Measurements from ENCODE around the gene UBA1. TPM values are rescaled to one million over a fixed set of nuclear protein-coding genes. Genes with fewer than 3 reads are reported as not detected.

Gene UBA1
- total and polyA plus RNA-seq, 4 experiments from 2014 or later: 129 to 167 (median 142) TPM

GRCh38 chrX:47230136-47230868, 36.7 kb downstream of the UBA1 start:
- ChIA-PET POLR2A (ENCODE audit: partially characterized antibody) (interaction anchor here (3.8 kb wide), 1 partner anchor 11 kb away, joined by 85 read pairs; the partner anchor contains the start of gene CDK16), CTCF (ENCODE audit: partially characterized antibody) (interaction anchor here (1.4 kb wide), 1 partner anchor 10 kb away, joined by 3 read pairs; no protein-coding TSS in a partner anchor)
- no peaks in the 10 kb centered on the region for H3K27me3 Mint-ChIP-seq
- no peak for DNase-seq
- no peaks in the 10 kb centered on the region for H3K27me3 ChIP-seq (ENCODE audit: insufficient read depth, low read length)
- no peak overlapping the region for H3K27ac ChIP-seq (ENCODE audit: low read depth, low read length)
- peaks cover 32 to 35% of the 10 kb centered on the region in 2 donors for H3K36me3 Mint-ChIP-seq
- peaks cover 16% of the 10 kb centered on the region for H3K36me3 ChIP-seq (ENCODE audit: insufficient read depth, low read length)
- no peak overlapping the region for H3K4me3 ChIP-seq (ENCODE audit: low read length in 2 of 2)
- intact Hi-C loops (cut with micrococcal nuclease): loop anchor here (5.0 kb wide), 2 partner anchors 137 to 427 kb away; partner anchors contain the start of gene UXT
- peak overlapping the region in 5 of 7 donors; percentile 14 to 53 (median 38) for H3K27ac Mint-ChIP-seq
- H3K9me3 ChIP-seq (ENCODE audit: control insufficient read depth in 1 of 2, low read length in 2 of 2): no peaks in the 10 kb centered on the region
- H3K4me1 ChIP-seq (ENCODE audit: insufficient read depth, low read length): peaks cover 19% of the 10 kb centered on the region
- H3K4me1 Mint-ChIP-seq: peaks cover 3 to 24% (median 15%) of the 10 kb centered on the region in 4 donors
- H3K4me3 Mint-ChIP-seq: peak overlapping the region in 2 of 8 donors; percentile 1 to 9
- peaks cover 0 to 2% (median 0%) of the 10 kb centered on the region in 8 donors for H3K9me3 Mint-ChIP-seq

GRCh38 chrX:47231167-47231566, 37.5 kb downstream of the UBA1 start:
- CTCF ChIA-PET (ENCODE audit: partially characterized antibody): interaction anchor here (1.4 kb wide), 1 partner anchor 11 kb away, joined by 3 read pairs; no protein-coding TSS in a partner anchor

DNA sequence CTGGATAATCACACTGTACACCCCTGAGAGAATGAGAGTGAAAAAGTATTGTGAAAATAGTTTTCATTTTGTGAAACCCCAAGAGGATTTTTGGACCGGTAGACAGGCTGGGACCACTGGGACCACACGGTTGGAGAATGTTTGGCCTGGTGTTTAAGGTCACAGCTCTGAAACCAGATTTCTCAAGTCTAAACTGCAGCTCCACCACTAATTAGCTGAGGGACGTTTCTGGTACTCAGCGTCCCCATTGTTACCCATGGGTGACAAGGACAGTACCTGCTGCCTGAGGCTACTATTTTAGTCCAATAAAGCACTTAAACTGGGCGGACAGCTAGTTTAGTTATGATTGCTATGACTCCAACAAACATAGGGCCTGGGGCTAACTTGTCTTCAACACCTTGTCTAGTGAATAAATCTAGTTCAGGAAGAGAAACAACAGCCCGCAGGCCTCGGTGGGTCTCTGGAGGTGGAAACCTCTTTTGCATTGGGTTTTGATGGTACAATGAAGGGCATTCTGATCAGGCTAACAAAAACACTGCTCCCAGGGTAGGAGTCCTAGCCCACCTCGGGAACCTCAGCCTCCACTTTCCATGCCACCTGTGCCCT, 38.7 kb downstream of the UBA1 start:
- Histone ChIP-seq H3K9me3 (ENCODE audit: control insufficient read depth in 1 of 2, low read length in 2 of 2) (no peaks in the 10 kb centered on the region), H3K4me1 (ENCODE audit: insufficient read depth, low read length) (peaks cover 31% of the 10 kb centered on the region), H3K27me3 (ENCODE audit: insufficient read depth, low read length) (no peaks in the 10 kb centered on the region), H3K4me3 (ENCODE audit: low read length in 2 of 2) (peak overlapping the region in 1 of 2 donors; percentile 60), H3K27ac (ENCODE audit: low read depth, low read length) (peak overlapping the region; percentile 97), H3K36me3 (ENCODE audit: insufficient read depth, low read length) (no peaks in the 10 kb centered on the region)
- no peak for DNase-seq
- peak overlapping the region; percentile 86 to 96 (median 91) for H3K4me3 Mint-ChIP-seq
- peaks cover 18 to 21% of the 10 kb centered on the region in 2 donors for H3K36me3 Mint-ChIP-seq
- ChIA-PET CTCF (ENCODE audit: partially characterized antibody) (interaction anchor here (1.1 to 1.9 kb wide), 2 partner anchors 152 to 291 kb away, joined by 3 to 8 read pairs; no protein-coding TSS in a partner anchor), POLR2A (ENCODE audit: partially characterized antibody) (interaction anchor here (1.0 to 3.8 kb wide), 9 partner anchors 13 to 395 kb away, joined by 3 to 85 read pairs (median 8); partner anchors contain the start of genes CDK16, NDUFB11, RBM10 and RP2)
- intact Hi-C loops (cut with micrococcal nuclease): loop anchor here (2.0 to 5.0 kb wide), 3 partner anchors 135 to 425 kb away; partner anchors contain the start of genes UXT and ZNF41
- H3K4me1 Mint-ChIP-seq: peaks cover 11 to 34% (median 24%) of the 10 kb centered on the region in 4 donors
- peaks cover 0 to 2% (median 0%) of the 10 kb centered on the region in 8 donors for H3K9me3 Mint-ChIP-seq
- peak overlapping the region; percentile 93 to 100 (median 98) for H3K27ac Mint-ChIP-seq
- H3K27me3 Mint-ChIP-seq: no peaks in the 10 kb centered on the region

More at GRCh38 chrX:47231167-47231566, 37.5 kb downstream of the UBA1 start:
- Mint-ChIP-seq H3K27me3 (no peaks in the 10 kb centered on the region), H3K4me1 (peaks cover 11 to 33% (median 22%) of the 10 kb centered on the region in 4 donors), H3K27ac (peak overlapping the region; percentile 32 to 99 (median 93)), H3K36me3 (peaks cover 28 to 29% of the 10 kb centered on the region in 2 donors), H3K4me3 (peak overlapping the region in 3 of 8 donors; percentile 7 to 26 (median 14)), H3K9me3 (peaks cover 0 to 2% (median 0%) of the 10 kb centered on the region in 8 donors)
- POLR2A ChIA-PET (ENCODE audit: partially characterized antibody): interaction anchor here (3.8 kb wide), 1 partner anchor 12 kb away, joined by 85 read pairs; the partner anchor contains the start of gene CDK16
- DNase-seq: no peak
- Histone ChIP-seq H3K27ac (ENCODE audit: low read depth, low read length) (no peak overlapping the region), H3K27me3 (ENCODE audit: insufficient read depth, low read length) (no peaks in the 10 kb centered on the region), H3K36me3 (ENCODE audit: insufficient read depth, low read length) (peaks cover 7% of the 10 kb centered on the region), H3K4me1 (ENCODE audit: insufficient read depth, low read length) (peaks cover 27% of the 10 kb centered on the region), H3K9me3 (ENCODE audit: control insufficient read depth in 1 of 2, low read length in 2 of 2) (no peaks in the 10 kb centered on the region), H3K4me3 (ENCODE audit: low read length in 2 of 2) (no peak overlapping the region)
- intact Hi-C loops (cut with micrococcal nuclease): loop anchor here (5.0 kb wide), 2 partner anchors 136 to 426 kb away; partner anchors contain the start of gene UXT

DNA sequence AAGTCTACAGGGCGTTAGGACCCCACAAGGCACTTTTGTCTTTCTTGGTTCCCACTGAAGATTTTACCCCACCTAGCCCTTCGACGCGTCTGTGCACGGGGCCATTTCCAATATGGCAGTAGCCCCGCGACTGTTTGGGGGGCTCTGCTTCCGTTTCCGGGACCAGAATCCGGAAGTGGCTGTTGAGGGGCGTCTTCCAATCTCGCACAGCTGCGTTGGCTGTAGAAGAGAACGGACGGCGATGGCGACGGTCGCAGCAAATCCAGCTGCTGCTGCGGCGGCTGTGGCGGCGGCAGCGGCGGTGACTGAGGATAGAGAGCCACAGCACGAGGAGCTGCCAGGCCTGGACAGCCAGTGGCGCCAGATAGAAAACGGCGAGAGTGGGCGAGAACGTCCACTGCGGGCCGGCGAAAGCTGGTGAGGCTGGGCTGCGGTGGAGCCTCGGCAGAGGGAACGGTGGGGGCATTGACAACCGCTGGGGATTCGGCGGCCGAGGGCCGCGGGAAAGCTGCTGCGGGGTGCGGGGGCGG, 39.2 kb downstream of the UBA1 start, which contains the start of gene USP11:
Gene USP11 (plus strand): TSS at position 207 of the 530 bp plus-strand sequence. CDS start 35 bp downstream, at position 242.
- Histone ChIP-seq H3K4me1 (ENCODE audit: insufficient read depth, low read length) (peaks cover 31% of the 10 kb centered on the region), H3K9me3 (ENCODE audit: control insufficient read depth in 1 of 2, low read length in 2 of 2) (no peaks in the 10 kb centered on the region), H3K27me3 (ENCODE audit: insufficient read depth, low read length) (no peaks in the 10 kb centered on the region), H3K4me3 (ENCODE audit: low read length in 2 of 2) (peak within 1 kb of the TSS in 1 of 2 donors; percentile 60), H3K27ac (ENCODE audit: low read depth, low read length) (peak within 1 kb of the TSS; percentile 97), H3K36me3 (ENCODE audit: insufficient read depth, low read length) (no peaks in the 10 kb centered on the region)
- H3K27me3 Mint-ChIP-seq: no peaks in the 10 kb centered on the region
- DNase-seq: no peak
- H3K36me3 Mint-ChIP-seq: peaks cover 13 to 19% of the 10 kb centered on the region in 2 donors
- ChIA-PET CTCF (ENCODE audit: partially characterized antibody) (interaction anchor here (1.1 to 1.9 kb wide), 2 partner anchors 151 to 291 kb away, joined by 3 to 8 read pairs; no protein-coding TSS in a partner anchor), POLR2A (ENCODE audit: partially characterized antibody) (interaction anchor here (1.0 to 3.8 kb wide), 12 partner anchors 14 to 396 kb away, joined by 3 to 85 read pairs (median 6); partner anchors contain the start of genes CDK16, NDUFB11, RBM10 and RP2)
- peaks cover 11 to 34% (median 25%) of the 10 kb centered on the region in 4 donors for H3K4me1 Mint-ChIP-seq
- H3K27ac Mint-ChIP-seq: peak within 1 kb of the TSS; percentile 93 to 100 (median 98)
- intact Hi-C loops (cut with micrococcal nuclease): loop anchor here (1.0 to 5.0 kb wide), 6 partner anchors 15 to 424 kb away; partner anchors contain the start of genes CDK16, RBM10, UBA1 and UXT
- peaks cover 0 to 2% (median 0%) of the 10 kb centered on the region in 8 donors for H3K9me3 Mint-ChIP-seq
- peak within 1 kb of the TSS; percentile 86 to 96 (median 91) for H3K4me3 Mint-ChIP-seq

DNA sequence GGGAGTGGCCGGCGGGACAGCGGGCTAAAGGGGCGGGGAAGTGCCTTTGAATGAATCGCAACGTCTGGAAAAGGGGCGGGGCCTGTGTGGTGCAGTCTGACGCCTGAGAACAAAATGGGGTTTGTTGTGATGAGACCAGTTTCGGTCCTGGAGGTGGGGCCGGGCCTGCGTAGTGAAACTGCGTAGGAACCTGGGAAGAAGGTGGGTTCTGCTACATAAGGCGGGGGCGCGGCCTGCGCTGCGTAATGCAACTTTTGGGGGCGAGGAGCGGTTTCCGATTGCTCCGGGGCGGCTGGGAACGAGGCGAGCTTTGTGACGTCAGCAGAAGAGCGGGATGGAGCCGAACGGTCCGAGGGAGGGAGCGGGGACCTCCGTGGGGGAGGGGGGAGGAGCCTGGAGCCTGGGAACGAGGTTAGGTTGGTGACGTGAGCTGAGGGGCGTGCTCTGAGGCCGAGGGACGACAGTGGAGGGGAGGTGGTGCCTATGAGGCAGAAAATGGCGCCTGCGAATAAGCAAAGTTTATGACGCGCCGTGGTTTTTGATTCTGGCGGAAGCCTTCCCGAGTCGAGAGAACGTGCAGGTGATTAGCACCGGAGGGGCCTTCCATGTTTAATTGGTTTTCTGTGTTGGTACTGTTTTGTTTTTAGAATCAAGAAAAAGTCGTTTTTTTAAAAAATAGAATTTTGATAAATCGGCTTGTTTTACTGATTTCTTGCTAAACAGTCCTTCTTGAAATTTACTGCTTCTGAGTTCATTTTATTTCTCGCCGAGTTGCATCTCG, 39.9 kb downstream of the UBA1 start:
- H3K4me3 Mint-ChIP-seq: peak overlapping the region; percentile 86 to 96 (median 91)
- H3K27ac ChIP-seq (ENCODE audit: low read depth, low read length): peak overlapping the region; percentile 97
- peak overlapping the region; percentile 93 to 100 (median 98) for H3K27ac Mint-ChIP-seq
- peaks cover 31% of the 10 kb centered on the region for H3K4me1 ChIP-seq (ENCODE audit: insufficient read depth, low read length)
- intact Hi-C loops (cut with micrococcal nuclease): loop anchor here (1.0 to 5.0 kb wide), 6 partner anchors 15 to 424 kb away; partner anchors contain the start of genes CDK16, RBM10, UBA1 and UXT
- peak overlapping the region in 1 of 2 donors; percentile 60 for H3K4me3 ChIP-seq (ENCODE audit: low read length in 2 of 2)
- H3K9me3 Mint-ChIP-seq: peaks cover 0 to 2% (median 0%) of the 10 kb centered on the region in 8 donors
- DNase-seq: peak; percentile 95 to 98 (median 96)
- H3K27me3 ChIP-seq (ENCODE audit: insufficient read depth, low read length): no peaks in the 10 kb centered on the region
- peaks cover 11 to 34% (median 25%) of the 10 kb centered on the region in 4 donors for H3K4me1 Mint-ChIP-seq
- ChIA-PET CTCF (ENCODE audit: partially characterized antibody) (interaction anchor here (1.9 kb wide), 1 partner anchor 151 kb away, joined by 8 read pairs; no protein-coding TSS in a partner anchor), POLR2A (ENCODE audit: partially characterized antibody) (interaction anchor here (1.0 to 3.8 kb wide), 12 partner anchors 14 to 396 kb away, joined by 3 to 85 read pairs (median 6); partner anchors contain the start of genes CDK16, NDUFB11, RBM10 and RP2)
- no peaks in the 10 kb centered on the region for H3K9me3 ChIP-seq (ENCODE audit: control insufficient read depth in 1 of 2, low read length in 2 of 2)
- peaks cover 8 to 14% of the 10 kb centered on the region in 2 donors for H3K36me3 Mint-ChIP-seq
- H3K36me3 ChIP-seq (ENCODE audit: insufficient read depth, low read length): no peaks in the 10 kb centered on the region
- no peaks in the 10 kb centered on the region for H3K27me3 Mint-ChIP-seq

GRCh38 chrX:47234583-47234982, 41.0 kb downstream of the UBA1 start:
- Histone ChIP-seq H3K9me3 (ENCODE audit: control insufficient read depth in 1 of 2, low read length in 2 of 2) (no peaks in the 10 kb centered on the region), H3K36me3 (ENCODE audit: insufficient read depth, low read length) (no peaks in the 10 kb centered on the region), H3K4me1 (ENCODE audit: insufficient read depth, low read length) (peaks cover 31% of the 10 kb centered on the region), H3K27me3 (ENCODE audit: insufficient read depth, low read length) (no peaks in the 10 kb centered on the region), H3K27ac (ENCODE audit: low read depth, low read length) (no peak overlapping the region), H3K4me3 (ENCODE audit: low read length in 2 of 2) (no peak overlapping the region)
- Mint-ChIP-seq H3K9me3 (peaks cover 0 to 2% (median 0%) of the 10 kb centered on the region in 8 donors), H3K36me3 (peaks cover 6 to 7% of the 10 kb centered on the region in 2 donors), H3K27ac (peak overlapping the region; percentile 9 to 100 (median 88)), H3K27me3 (no peaks in the 10 kb centered on the region), H3K4me3 (peak overlapping the region; percentile 46 to 96 (median 91)), H3K4me1 (peaks cover 11 to 34% (median 25%) of the 10 kb centered on the region in 4 donors)
- DNase-seq: no peak
- ChIA-PET CTCF (ENCODE audit: partially characterized antibody) (no interaction called here), POLR2A (ENCODE audit: partially characterized antibody) (no interaction called here)
- intact Hi-C loops (cut with micrococcal nuclease): loop anchor here (5.0 kb wide), 2 partner anchors 133 to 423 kb away; partner anchors contain the start of gene UXT

All from CD4-positive, alpha-beta memory T cell (primary cell).